Mononuclear cell (primary cell): ENCODE measurements around the gene RAB39A. TPM values are rescaled to one million over a fixed set of nuclear protein-coding genes. Genes with fewer than 3 reads are reported as not detected.
"Not testable (repeated sequence)": the region's sequence is repeated elsewhere in the genome, so short reads cannot be mapped to it uniquely, and the experiment has no call there.

Source experiments
- H3K27me3 ChIP-seq: 2 replicates; pipeline ENCODE4 v1.6.0; 2011; ENCODE audit warnings: low read length, control low read depth; ENCODE audit not compliant: insufficient read depth
- H3K4me1 ChIP-seq: 2 replicates; pipeline ENCODE4 v1.5.1; 2011; ENCODE audit warnings: mild to moderate bottlenecking, low read length, control low read depth; ENCODE audit not compliant: insufficient read depth
- H3K4me3 ChIP-seq: 2 replicates; pipeline ENCODE4 v1.5.1; 2011; ENCODE audit warnings: mild to moderate bottlenecking, low read length, moderate library complexity
- H3K9me3 ChIP-seq: 2 replicates; pipeline ENCODE4 v1.5.1; 2011; ENCODE audit warnings: low read depth, mild to moderate bottlenecking, control low read depth, low read length
- total RNA-seq: library from RNA; depleted of rRNA; stranded (reverse); fragments of >200 nt; gene quantifications from one replicate; pipeline ENCODE4 v1.2.3, GENCODE V29; 2012

RAB39A gene
- 1.6 TPM for total RNA-seq

GRCh38 chr11:107928046-107928766 lies at the start of gene RAB39A:
Gene RAB39A (plus strand): TSS chr11:107928448. CDS start chr11:107928569, 121 bp downstream.
- peaks cover 5% of the 10 kb centered on the region for H3K27me3 ChIP-seq
- H3K4me3 ChIP-seq = peak within 1 kb of the TSS; percentile 57
- H3K4me1 ChIP-seq = peaks cover 23% of the 10 kb centered on the region
- no peaks in the 10 kb centered on the region for H3K9me3 ChIP-seq

GRCh38 chr11:107881471-107881870 lies 46.8 kb upstream of the RAB39A start:
- not testable (repeated sequence) for H3K4me1 ChIP-seq, H3K4me3 ChIP-seq, H3K9me3 ChIP-seq, H3K27me3 ChIP-seq

- no peak overlapping the region for H3K4me3 ChIP-seq
- no peaks in the 10 kb centered on the region for H3K4me1 ChIP-seq
- H3K9me3 ChIP-seq = no peaks in the 10 kb centered on the region
- no peaks in the 10 kb centered on the region for H3K27me3 ChIP-seq
These were observed 46.0 kb upstream of the RAB39A start for GRCh38 chr11:107882095-107882820.

GRCh38 chr11:107898270-107898669 lies 30.0 kb upstream of the RAB39A start:
- no peak overlapping the region for H3K4me3 ChIP-seq
- no peaks in the 10 kb centered on the region for H3K4me1 ChIP-seq
- H3K27me3 ChIP-seq = no peaks in the 10 kb centered on the region
- no peaks in the 10 kb centered on the region for H3K9me3 ChIP-seq

- Histone ChIP-seq H3K9me3 (no peaks in the 10 kb centered on the region), H3K4me3 (no peak overlapping the region)
These were observed 20.0 kb upstream of the RAB39A start for GRCh38 chr11:107908211-107908610.

GRCh38 chr11:107912415-107912814 lies 15.8 kb upstream of the RAB39A start:
- not testable (repeated sequence) for H3K4me1 ChIP-seq, H3K27me3 ChIP-seq, H3K4me3 ChIP-seq, H3K9me3 ChIP-seq

More at GRCh38 chr11:107908211-107908610, 20.0 kb upstream of the RAB39A start:
- Histone ChIP-seq H3K4me1 (no peaks in the 10 kb centered on the region), H3K27me3 (no peaks in the 10 kb centered on the region)

GRCh38 chr11:107915229-107915628 lies 13.0 kb upstream of the RAB39A start:
- Histone ChIP-seq H3K4me3 (no peak overlapping the region), H3K9me3 (no peaks in the 10 kb centered on the region), H3K4me1 (no peaks in the 10 kb centered on the region), H3K27me3 (no peaks in the 10 kb centered on the region)

- Histone ChIP-seq H3K27me3 (no peaks in the 10 kb centered on the region), H3K4me1 (no peaks in the 10 kb centered on the region), H3K4me3 (no peak overlapping the region), H3K9me3 (no peaks in the 10 kb centered on the region)
These were observed 11.5 kb upstream of the RAB39A start for GRCh38 chr11:107916671-107917241.

GRCh38 chr11:107921997-107922396 lies 6.3 kb upstream of the RAB39A start:
- no peaks in the 10 kb centered on the region for H3K9me3 ChIP-seq
- H3K27me3 ChIP-seq = peaks cover 2% of the 10 kb centered on the region
- H3K4me3 ChIP-seq = no peak overlapping the region
- peaks cover 4% of the 10 kb centered on the region for H3K4me1 ChIP-seq

- not testable (repeated sequence) for H3K4me3 ChIP-seq, H3K27me3 ChIP-seq, H3K9me3 ChIP-seq
- H3K4me1 ChIP-seq = peaks cover 14% of the 10 kb centered on the region
These were observed 4.7 kb upstream of the RAB39A start for GRCh38 chr11:107923519-107923918.

- H3K27me3 ChIP-seq = peaks cover 5% of the 10 kb centered on the region
- no peaks in the 10 kb centered on the region for H3K9me3 ChIP-seq
- peaks cover 20% of the 10 kb centered on the region for H3K4me1 ChIP-seq
These were observed 3.9 kb upstream of the RAB39A start for GRCh38 chr11:107924306-107924705.

GRCh38 chr11:107927559-107927958 lies 689 bp upstream of the RAB39A start:
- Histone ChIP-seq H3K4me1 (peaks cover 27% of the 10 kb centered on the region), H3K9me3 (no peaks in the 10 kb centered on the region)

More at GRCh38 chr11:107924306-107924705, 3.9 kb upstream of the RAB39A start:
- H3K4me3 ChIP-seq = no peak overlapping the region

GRCh38 chr11:107928767-107929507 lies 689 bp downstream of the RAB39A start:
- H3K4me3 ChIP-seq = peak overlapping the region; percentile 57
- H3K4me1 ChIP-seq = peaks cover 23% of the 10 kb centered on the region
- H3K27me3 ChIP-seq = peaks cover 5% of the 10 kb centered on the region
- no peaks in the 10 kb centered on the region for H3K9me3 ChIP-seq

More at GRCh38 chr11:107927559-107927958, 689 bp upstream of the RAB39A start:
- H3K27me3 ChIP-seq = peaks cover 5% of the 10 kb centered on the region
- H3K4me3 ChIP-seq = peak overlapping the region; percentile 22

- peaks cover 5% of the 10 kb centered on the region for H3K27me3 ChIP-seq
- H3K4me3 ChIP-seq = peak overlapping the region; percentile 57
- H3K9me3 ChIP-seq = no peaks in the 10 kb centered on the region
- H3K4me1 ChIP-seq = peaks cover 23% of the 10 kb centered on the region
These were observed 1.5 kb downstream of the RAB39A start for GRCh38 chr11:107929611-107930200.
